Kidney (tissue), 14 donors: Measurements from ENCODE around the gene CLCA1. TPM values are rescaled to one million over a fixed set of nuclear protein-coding genes. Genes with fewer than 3 reads are reported as not detected.

Experiments used
- DNase-seq, 5 donors: peaks; one replicate each; pipeline ENCODE4 v3.0.0-alpha.2; 2013 to 2020
- FAIRE-seq: peaks from 2 replicates; lab custom pipeline; 2012; peaks lifted over from hg19 to GRCh38; lab: Jason Lieb, UNC
- H3K27ac ChIP-seq, 2 donors: one replicate each; pipeline ENCODE4 v1.7.0; 2013; ENCODE audit warnings: low read depth in 2 of 2, low read length in 2 of 2, inconsistent platforms in 1 of 2
- H3K27me3 ChIP-seq: one replicate; pipeline ENCODE4 v1.7.1; 2013; ENCODE audit warnings: low read length, inconsistent platforms; ENCODE audit not compliant: control insufficient read depth, insufficient read depth
- H3K36me3 ChIP-seq, 3 donors: one replicate each; pipeline versions ENCODE4 v1.7.0 to v1.7.1; 2013; ENCODE audit warnings: low read length in 3 of 3, control low read depth in 1 of 3, inconsistent platforms in 1 of 3; ENCODE audit not compliant: insufficient read depth in 3 of 3, control insufficient read depth in 2 of 3
- H3K4me1 ChIP-seq, 3 donors: one replicate each; pipeline versions ENCODE4 v1.7.0 to v1.7.1; 2013; ENCODE audit warnings: low read length in 3 of 3, inconsistent platforms in 1 of 3, low read depth in 1 of 3; ENCODE audit not compliant: control insufficient read depth in 2 of 3, insufficient read depth in 2 of 3
- H3K4me3 ChIP-seq, 3 donors: one replicate each; pipeline versions ENCODE4 v1.7.0 to v1.8.1; 2013; ENCODE audit warnings: low read length in 3 of 3, control low read depth in 1 of 3, inconsistent platforms in 1 of 3
- H3K9ac ChIP-seq, 3 donors: one replicate each; pipeline versions ENCODE4 v1.7.0 to v1.7.1; 2013; ENCODE audit warnings: low read length in 3 of 3, control low read depth in 1 of 3, inconsistent platforms in 1 of 3
- H3K9me3 ChIP-seq, 3 donors: one replicate each; pipeline versions ENCODE4 v1.7.0 to v1.7.1; 2013; ENCODE audit warnings: low read length in 3 of 3, control low read depth in 1 of 3, inconsistent platforms in 1 of 3; ENCODE audit not compliant: control insufficient read depth in 2 of 3, insufficient read depth in 1 of 3
- intact Hi-C: fragments of 100-400 bp; cut with DNase I; formaldehyde crosslinking; loops from one replicate; pipeline ENCODE4 v1.11.1; 2022
- polyA plus RNA-seq: library from polyadenylated mRNA; stranded (reverse); fragments of 350-450 nt; fragmentation: Illumina TruSeq; extraction: RNeasy Lipid Tissue Mini Kit (QIAGEN cat#74804); gene quantifications from one replicate; pipeline ENCODE4 v1.2.3, GENCODE V29; 2014; ENCODE audit warnings: low read depth, low replicate concordance; ENCODE audit not compliant: insufficient read depth
- total RNA-seq: library from RNA; stranded (reverse); fragmentation: NEBNext Ultra II Directional; extraction: Animal tissue kit (Norgen Biotek cat#: 25700); gene quantifications from one replicate; pipeline ENCODE4 v1.2.1, GENCODE V29; 2021
- TF ChIP-seq, protein P1 (sequence below): IDR thresholded peaks from 3 replicates; pipeline ENCODE4 v1.5.1; 2012; ENCODE audit warnings: mild to moderate bottlenecking, moderate library complexity, borderline replicate concordance; ENCODE audit not compliant: insufficient read depth; ENCODE audit errors: extremely low read depth
- donor health status: control.
- donor health status: control.
- donor health status: control.
- donor health status: control.
- donor health status: control.
- donor health status: DM: yes; HTN: yes; CAD: no.
- donor health status: Normal renal cell carcinoma (clear cell type).

Gene CLCA1
- total and polyA plus RNA-seq, 2 donors from 2014 or later, result not detected

DNA sequence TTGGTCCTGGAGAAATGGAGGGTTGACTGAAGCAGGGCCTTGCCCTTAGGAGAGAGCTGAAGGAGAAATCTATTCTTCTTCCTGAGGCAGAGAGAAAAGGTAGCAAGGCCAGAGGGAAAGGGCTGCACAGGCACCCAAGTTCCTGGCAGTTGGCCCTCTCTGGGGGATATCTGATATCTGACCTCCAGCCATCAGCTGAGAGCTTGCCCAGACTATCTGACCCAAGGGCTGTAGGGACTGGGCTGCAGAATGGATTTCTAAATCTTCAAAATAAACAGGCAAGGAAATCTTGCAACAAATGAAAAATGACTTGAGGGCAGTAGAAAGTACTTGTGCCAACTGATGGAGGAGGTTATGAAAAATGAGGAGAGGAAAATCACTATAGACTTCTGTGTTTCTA is 45.3 kb upstream of the CLCA1 start:
- DNase-seq (no peak), FAIRE-seq (no peak)
- Histone ChIP-seq H3K9ac (no peak overlapping the region), H3K36me3 (no peaks in the 10 kb centered on the region), H3K9me3 (no peaks in the 10 kb centered on the region), H3K27me3 (no peaks in the 10 kb centered on the region), H3K27ac (no peak overlapping the region), H3K4me3 (no peak overlapping the region), H3K4me1 (no peaks in the 10 kb centered on the region)
- TF ChIP-seq, protein P1, sequence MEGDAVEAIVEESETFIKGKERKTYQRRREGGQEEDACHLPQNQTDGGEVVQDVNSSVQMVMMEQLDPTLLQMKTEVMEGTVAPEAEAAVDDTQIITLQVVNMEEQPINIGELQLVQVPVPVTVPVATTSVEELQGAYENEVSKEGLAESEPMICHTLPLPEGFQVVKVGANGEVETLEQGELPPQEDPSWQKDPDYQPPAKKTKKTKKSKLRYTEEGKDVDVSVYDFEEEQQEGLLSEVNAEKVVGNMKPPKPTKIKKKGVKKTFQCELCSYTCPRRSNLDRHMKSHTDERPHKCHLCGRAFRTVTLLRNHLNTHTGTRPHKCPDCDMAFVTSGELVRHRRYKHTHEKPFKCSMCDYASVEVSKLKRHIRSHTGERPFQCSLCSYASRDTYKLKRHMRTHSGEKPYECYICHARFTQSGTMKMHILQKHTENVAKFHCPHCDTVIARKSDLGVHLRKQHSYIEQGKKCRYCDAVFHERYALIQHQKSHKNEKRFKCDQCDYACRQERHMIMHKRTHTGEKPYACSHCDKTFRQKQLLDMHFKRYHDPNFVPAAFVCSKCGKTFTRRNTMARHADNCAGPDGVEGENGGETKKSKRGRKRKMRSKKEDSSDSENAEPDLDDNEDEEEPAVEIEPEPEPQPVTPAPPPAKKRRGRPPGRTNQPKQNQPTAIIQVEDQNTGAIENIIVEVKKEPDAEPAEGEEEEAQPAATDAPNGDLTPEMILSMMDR, result no peak
- intact Hi-C loops, result no loop called here

DNA sequence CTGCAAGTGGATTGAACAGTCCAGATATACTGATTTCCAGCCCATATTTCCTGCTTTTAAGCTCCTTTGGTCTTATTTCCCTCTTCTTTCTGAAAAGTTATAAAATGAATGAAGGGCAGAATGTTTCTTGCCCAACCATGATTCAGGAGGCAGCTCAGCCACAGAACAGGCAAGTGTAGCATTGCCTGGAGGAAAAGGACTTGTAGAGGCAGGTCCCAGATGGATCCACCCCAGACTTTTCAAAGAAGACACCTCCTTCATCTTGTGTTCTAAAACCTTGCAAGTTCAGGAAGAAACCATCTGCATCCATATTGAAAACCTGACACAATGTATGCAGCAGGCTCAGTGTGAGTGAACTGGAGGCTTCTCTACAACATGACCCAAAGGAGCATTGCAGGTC is 44.9 kb upstream of the CLCA1 start, which contains the start of gene CLCA2:
CLCA2 (plus strand) TSS at position 299 of the 400 bp plus-strand sequence; CDS start at position 376, 77 bp downstream.
- no peak within 1 kb of the TSS for H3K4me3 ChIP-seq
- no peaks in the 10 kb centered on the region for H3K27me3 ChIP-seq
- TF ChIP-seq, protein P1, result no peak
- intact Hi-C loops, result no loop called here
- H3K9me3 ChIP-seq, result no peaks in the 10 kb centered on the region
- DNase-seq, result no peak
- H3K27ac ChIP-seq, result no peak within 1 kb of the TSS
- no peaks in the 10 kb centered on the region for H3K4me1 ChIP-seq
- no peak for FAIRE-seq
- H3K9ac ChIP-seq, result no peak within 1 kb of the TSS
- no peaks in the 10 kb centered on the region for H3K36me3 ChIP-seq

DNA sequence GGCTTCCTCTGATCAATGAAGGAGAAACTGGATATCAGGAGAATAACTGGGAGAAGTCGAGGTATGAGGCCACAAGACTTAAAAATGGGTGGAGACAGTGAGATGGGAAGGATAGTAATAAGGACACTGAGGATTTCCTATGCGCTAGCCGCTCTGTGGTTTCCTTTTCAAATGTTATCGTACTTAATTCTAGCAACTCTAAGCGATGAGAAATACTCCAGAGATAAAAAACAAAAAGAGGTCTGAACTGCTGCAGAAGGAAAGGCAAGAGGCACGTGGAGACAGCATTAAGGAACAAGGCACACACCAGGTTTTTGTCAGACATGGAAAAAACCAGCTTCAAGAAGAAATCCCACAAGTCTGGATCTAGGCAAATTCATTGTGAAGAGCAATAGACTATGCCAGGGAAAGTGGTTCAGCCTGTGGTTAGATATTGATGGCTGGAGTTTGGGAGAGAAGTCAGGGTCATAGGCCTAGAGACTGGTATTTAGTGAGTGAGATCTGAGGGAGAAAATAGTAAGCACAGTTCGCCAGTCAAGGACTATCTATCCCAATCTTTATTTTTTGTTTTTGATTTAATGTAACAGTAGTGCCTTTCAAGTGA is 39.5 kb upstream of the CLCA1 start:
- DNase-seq, result no peak

More for the DNA sequence above, 39.5 kb upstream of the CLCA1 start:
- H3K4me1 ChIP-seq, result peaks cover 0 to 2% (median 0%) of the 10 kb centered on the region in 3 donors
- TF ChIP-seq, protein P1, result no peak
- no peak overlapping the region for H3K4me3 ChIP-seq
- no peak for FAIRE-seq
- no peaks in the 10 kb centered on the region for H3K9me3 ChIP-seq
- H3K27me3 ChIP-seq, result no peaks in the 10 kb centered on the region
- no peak overlapping the region for H3K9ac ChIP-seq
- no peak overlapping the region for H3K27ac ChIP-seq
- H3K36me3 ChIP-seq, result no peaks in the 10 kb centered on the region
- intact Hi-C loops, result no loop called here
